Loucy (cell line): ENCODE results near the gene FSTL4.

Experiments
- H2AFZ ChIP-seq: fragments of 200-600 bp; sonication (generic); 2 replicates; pipeline ENCODE4 v1.6.0; 2016; ENCODE audit warnings: antibody characterized with exemption, mild to moderate bottlenecking, low read length, moderate library complexity
- H3F3A ChIP-seq: fragments of 200-600 bp; 2 replicates; pipeline ENCODE4 v1.6.0; 2016; ENCODE audit warnings: antibody characterized with exemption, low read depth, mild to moderate bottlenecking
- H3K27me3 ChIP-seq: fragments of 200-600 bp; sonication (generic); 2 replicates; pipeline ENCODE4 v1.6.1; 2014; ENCODE audit warnings: low read length, mild to moderate bottlenecking; ENCODE audit not compliant: insufficient read depth, poor library complexity, severe bottlenecking
- H3K36me3 ChIP-seq: fragments of 200-600 bp; sonication (generic); 2 replicates; pipeline ENCODE4 v1.6.1; 2016; ENCODE audit warnings: low read length; ENCODE audit not compliant: insufficient read depth
- H3K4me1 ChIP-seq: fragments of 200-600 bp; sonication (generic); 2 replicates; pipeline ENCODE4 v1.5.1; 2014; ENCODE audit warnings: low read length, mild to moderate bottlenecking; ENCODE audit not compliant: insufficient read depth, poor library complexity, severe bottlenecking
- H3K4me2 ChIP-seq: fragments of 200-600 bp; sonication (generic); 2 replicates; pipeline ENCODE4 v1.6.0; 2014; ENCODE audit warnings: antibody characterized with exemption, low read length, low read depth, mild to moderate bottlenecking; ENCODE audit not compliant: poor library complexity, severe bottlenecking
- H3K4me3 ChIP-seq: fragments of 200-600 bp; sonication (generic); 2 replicates; pipeline ENCODE4 v1.5.1; 2014; ENCODE audit warnings: low read length, mild to moderate bottlenecking, mixed read lengths; ENCODE audit not compliant: poor library complexity, severe bottlenecking
- H3K79me2 ChIP-seq: fragments of 200-600 bp; sonication (generic); 2 replicates; pipeline ENCODE4 v1.6.1; 2014; ENCODE audit warnings: low read length; ENCODE audit not compliant: insufficient read depth
- H3K9ac ChIP-seq: fragments of 200-600 bp; sonication (generic); 2 replicates; pipeline ENCODE4 v1.6.0; 2014; ENCODE audit warnings: mild to moderate bottlenecking, low read depth, low read length, moderate library complexity; ENCODE audit not compliant: poor library complexity, severe bottlenecking
- H3K9me2 ChIP-seq: fragments of 200-600 bp; sonication (generic); replicated peaks from 2 replicates; pipeline ENCODE4 v1.6.1; 2016; ENCODE audit warnings: low read depth, low read length, mixed read lengths
- H3K9me3 ChIP-seq: fragments of 200-600 bp; sonication (generic); 2 replicates; pipeline ENCODE4 v1.6.1; 2014; ENCODE audit warnings: mild to moderate bottlenecking, antibody characterized with exemption, low read length, low read depth; ENCODE audit not compliant: insufficient read depth
- H4K20me1 ChIP-seq: fragments of 200-600 bp; sonication (generic); 2 replicates; pipeline ENCODE4 v1.6.0; 2014; ENCODE audit warnings: antibody characterized with exemption, low read length, mild to moderate bottlenecking; ENCODE audit not compliant: insufficient read depth, poor library complexity, severe bottlenecking
- EZH2phosphoT487 ChIP-seq: fragments of 200-600 bp; IDR thresholded peaks from 2 replicates; pipeline ENCODE4 v1.6.1; 2018; ENCODE audit warnings: antibody characterized with exemption, mild to moderate bottlenecking, moderate library complexity, borderline replicate concordance
- TF ChIP-seq, protein P1 (sequence below): fragments of 200-600 bp; sonication (generic); conservative IDR thresholded peaks from 2 replicates; pipeline ENCODE4 v1.5.1; 2014; ENCODE audit warnings: mild to moderate bottlenecking, antibody characterized with exemption, low read length

Gene FSTL4

DNA sequence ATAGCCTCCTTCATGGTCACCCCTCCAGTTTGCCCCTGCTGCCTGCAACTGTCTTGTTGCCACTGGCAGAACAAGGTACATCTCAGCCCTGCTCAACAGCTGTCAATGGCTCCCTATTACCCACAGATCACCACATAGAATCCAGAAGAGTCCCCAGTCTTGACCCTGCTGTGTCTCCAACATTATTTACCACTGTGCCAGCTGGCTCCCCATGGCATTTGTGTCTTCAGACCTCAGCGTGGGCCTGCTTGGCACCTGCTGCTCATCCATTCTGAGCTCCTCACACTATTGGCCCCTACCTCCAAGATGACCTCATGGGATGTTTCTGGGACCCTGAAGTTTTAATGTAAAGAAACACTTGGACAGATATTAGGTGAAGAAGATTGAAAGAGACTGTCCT lies 358.7 kb downstream of the FSTL4 start:
- H3K4me3 ChIP-seq = no peak overlapping the region
- no peaks in the 10 kb centered on the region for H3F3A ChIP-seq
- no peaks in the 10 kb centered on the region for H3K27me3 ChIP-seq
- no peaks in the 10 kb centered on the region for H3K9me3 ChIP-seq
- H3K4me2 ChIP-seq = no peak overlapping the region
- no peaks in the 10 kb centered on the region for H4K20me1 ChIP-seq
- no peak overlapping the region for H2AFZ ChIP-seq
- H3K9ac ChIP-seq = no peak overlapping the region
- TF ChIP-seq, protein P1, sequence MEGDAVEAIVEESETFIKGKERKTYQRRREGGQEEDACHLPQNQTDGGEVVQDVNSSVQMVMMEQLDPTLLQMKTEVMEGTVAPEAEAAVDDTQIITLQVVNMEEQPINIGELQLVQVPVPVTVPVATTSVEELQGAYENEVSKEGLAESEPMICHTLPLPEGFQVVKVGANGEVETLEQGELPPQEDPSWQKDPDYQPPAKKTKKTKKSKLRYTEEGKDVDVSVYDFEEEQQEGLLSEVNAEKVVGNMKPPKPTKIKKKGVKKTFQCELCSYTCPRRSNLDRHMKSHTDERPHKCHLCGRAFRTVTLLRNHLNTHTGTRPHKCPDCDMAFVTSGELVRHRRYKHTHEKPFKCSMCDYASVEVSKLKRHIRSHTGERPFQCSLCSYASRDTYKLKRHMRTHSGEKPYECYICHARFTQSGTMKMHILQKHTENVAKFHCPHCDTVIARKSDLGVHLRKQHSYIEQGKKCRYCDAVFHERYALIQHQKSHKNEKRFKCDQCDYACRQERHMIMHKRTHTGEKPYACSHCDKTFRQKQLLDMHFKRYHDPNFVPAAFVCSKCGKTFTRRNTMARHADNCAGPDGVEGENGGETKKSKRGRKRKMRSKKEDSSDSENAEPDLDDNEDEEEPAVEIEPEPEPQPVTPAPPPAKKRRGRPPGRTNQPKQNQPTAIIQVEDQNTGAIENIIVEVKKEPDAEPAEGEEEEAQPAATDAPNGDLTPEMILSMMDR = no peak
- no peak for TF ChIP-seq EZH2phosphoT487
- H3K4me1 ChIP-seq = peaks cover 15% of the 10 kb centered on the region
- no peaks in the 10 kb centered on the region for H3K36me3 ChIP-seq
- H3K9me2 ChIP-seq = no peaks in the 10 kb centered on the region
- H3K79me2 ChIP-seq = no peaks in the 10 kb centered on the region

GRCh38 chr5:133253070-133253469 lies 359.3 kb downstream of the FSTL4 start:
- no peak overlapping the region for H3K4me3 ChIP-seq
- H3K9me2 ChIP-seq = no peaks in the 10 kb centered on the region
- no peaks in the 10 kb centered on the region for H3K9me3 ChIP-seq
- H3K4me1 ChIP-seq = peaks cover 10% of the 10 kb centered on the region
- no peaks in the 10 kb centered on the region for H3F3A ChIP-seq
- no peak for TF ChIP-seq EZH2phosphoT487
- TF ChIP-seq, protein P1 = no peak
- H3K79me2 ChIP-seq = no peaks in the 10 kb centered on the region
- H3K36me3 ChIP-seq = no peaks in the 10 kb centered on the region
- no peaks in the 10 kb centered on the region for H4K20me1 ChIP-seq
- H3K9ac ChIP-seq = no peak overlapping the region
- no peak overlapping the region for H2AFZ ChIP-seq
- no peaks in the 10 kb centered on the region for H3K27me3 ChIP-seq
- H3K4me2 ChIP-seq = no peak overlapping the region

DNA sequence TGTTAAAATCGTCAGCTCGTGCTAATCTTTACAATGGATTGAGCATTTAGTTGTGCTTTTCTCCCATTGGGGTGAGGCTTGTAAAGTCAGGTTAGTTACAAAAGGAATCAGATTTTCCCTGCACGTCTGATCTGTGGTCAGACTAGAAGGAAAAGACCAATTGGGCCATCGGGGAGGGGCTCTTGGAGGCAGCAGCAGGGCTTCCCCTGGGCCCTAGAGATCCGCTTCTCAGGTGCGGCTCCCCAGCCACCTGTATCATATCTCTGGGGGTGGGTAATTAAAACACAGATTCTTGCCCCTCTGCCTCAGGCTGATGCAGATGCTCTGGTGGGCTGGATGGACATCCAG lies 360.2 kb downstream of the FSTL4 start:
- H4K20me1 ChIP-seq = no peaks in the 10 kb centered on the region
- H3K9me3 ChIP-seq = no peaks in the 10 kb centered on the region
- H3K27me3 ChIP-seq = no peaks in the 10 kb centered on the region
- H3K79me2 ChIP-seq = no peaks in the 10 kb centered on the region
- H3K4me2 ChIP-seq = no peak overlapping the region
- no peaks in the 10 kb centered on the region for H3F3A ChIP-seq
- H3K36me3 ChIP-seq = no peaks in the 10 kb centered on the region
- no peak for TF ChIP-seq EZH2phosphoT487
- TF ChIP-seq, protein P1 = no peak
- no peak overlapping the region for H3K4me3 ChIP-seq
- H2AFZ ChIP-seq = no peak overlapping the region
- H3K9me2 ChIP-seq = no peaks in the 10 kb centered on the region
- peaks cover 12% of the 10 kb centered on the region for H3K4me1 ChIP-seq
- H3K9ac ChIP-seq = no peak overlapping the region
